ENCODE measurements around the gene KLHDC4.

The KLHDC4 gene

DNA sequence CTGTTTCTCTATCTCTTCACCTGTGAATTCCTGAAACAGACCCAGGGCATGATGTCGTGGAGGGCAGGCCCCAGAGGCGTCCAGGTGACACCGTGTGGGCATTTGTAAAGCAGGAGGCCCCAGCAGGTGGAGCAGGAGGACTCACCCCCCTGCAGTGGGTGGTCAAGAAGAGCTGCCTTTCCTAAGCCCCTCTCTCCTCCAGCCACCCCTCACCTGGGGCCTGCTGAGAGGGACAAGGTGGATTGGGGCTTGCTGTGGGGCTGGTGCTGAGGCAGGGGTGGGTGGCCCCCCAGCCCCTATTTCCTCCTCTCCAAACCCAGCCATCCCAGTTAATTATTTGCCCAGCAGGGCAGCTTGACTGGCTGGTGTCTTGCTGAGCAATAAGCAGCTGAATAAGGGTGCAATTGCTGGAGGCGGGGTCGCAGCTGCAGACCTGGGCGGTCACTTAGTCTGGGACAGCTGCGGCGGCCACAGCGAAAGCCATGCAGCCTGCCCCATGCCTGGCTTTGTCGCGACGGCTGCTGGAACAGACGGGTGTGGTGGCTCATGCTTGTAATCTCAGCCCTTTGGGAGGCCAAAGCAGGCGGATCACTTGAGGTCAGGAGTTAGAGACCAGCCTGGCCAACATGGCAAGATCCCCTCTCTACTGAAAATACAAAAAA, 107.1 kb downstream of the KLHDC4 start:
- peaks cover 15% of the 10 kb centered on the region for H3K27me3 Mint-ChIP-seq

More for the DNA sequence above, 107.1 kb downstream of the KLHDC4 start:
- no peak overlapping the region for H3K4me3 Mint-ChIP-seq
- DNase-seq (ENCODE audit: low spot score in 2 of 2): no peak
- ATAC-seq (replicated peaks; ENCODE audit: extremely low read depth, poor library complexity, severe bottlenecking): no peak
- H3K4me1 Mint-ChIP-seq: no peaks in the 10 kb centered on the region
- no peaks in the 10 kb centered on the region for H3K9me3 Mint-ChIP-seq
- H3K36me3 Mint-ChIP-seq (ENCODE audit: insufficient read depth): no peaks in the 10 kb centered on the region
- H3K27ac Mint-ChIP-seq (ENCODE audit: low read depth): no peak overlapping the region

All from central memory CD8-positive, alpha-beta T cell (primary cell).